HG03439 (cell line): ENCODE results near the gene FLT1.

Experiments used
- ATAC-seq: cut with Tn5 transposase; IDR thresholded peaks from one replicate; pipeline ENCODE4 v1.9.1; 2021; ENCODE audit warnings: mild to moderate bottlenecking, moderate library complexity; ENCODE audit not compliant: unreplicated experiment

The FLT1 gene

GRCh38 chr13:28494778-28495537 is at the start of gene FLT1:
FLT1 (minus strand) TSS chr13:28495128; CDS start chr13:28494843, 285 bp downstream.
- ATAC-seq = no peak

GRCh38 chr13:28544026-28544425 is 49.1 kb upstream of the FLT1 start:
- ATAC-seq = no peak

GRCh38 chr13:28542804-28543203 is 47.9 kb upstream of the FLT1 start:
- ATAC-seq = no peak

GRCh38 chr13:28541966-28542365 is 47.0 kb upstream of the FLT1 start:
- no peak for ATAC-seq

- peak; percentile 47 for ATAC-seq
Observed at GRCh38 chr13:28540612-28541011, 45.7 kb upstream of the FLT1 start.

GRCh38 chr13:28539625-28540286 is 44.8 kb upstream of the FLT1 start:
- peak; percentile 40 for ATAC-seq

GRCh38 chr13:28538932-28539331 is 44.0 kb upstream of the FLT1 start:
- ATAC-seq = no peak

- no peak for ATAC-seq
Observed at GRCh38 chr13:28537171-28537570, 42.2 kb upstream of the FLT1 start.

GRCh38 chr13:28536371-28536770 is 41.4 kb upstream of the FLT1 start:
- no peak for ATAC-seq

GRCh38 chr13:28535734-28536133 is 40.8 kb upstream of the FLT1 start:
- ATAC-seq = no peak

GRCh38 chr13:28534801-28535200 is 39.9 kb upstream of the FLT1 start:
- no peak for ATAC-seq

GRCh38 chr13:28534210-28534609 is 39.3 kb upstream of the FLT1 start:
- ATAC-seq = no peak

- no peak for ATAC-seq
Observed at GRCh38 chr13:28533441-28534166, 38.7 kb upstream of the FLT1 start.

GRCh38 chr13:28533125-28533436 is 38.2 kb upstream of the FLT1 start:
- ATAC-seq = no peak

- ATAC-seq = no peak
Observed at GRCh38 chr13:28532388-28533124, 37.6 kb upstream of the FLT1 start.

- ATAC-seq = no peak
Observed at GRCh38 chr13:28531845-28532387, 37.0 kb upstream of the FLT1 start.

GRCh38 chr13:28531077-28531844 is 36.3 kb upstream of the FLT1 start:
- ATAC-seq = no peak

GRCh38 chr13:28530729-28531076 is 35.8 kb upstream of the FLT1 start:
- no peak for ATAC-seq

- no peak for ATAC-seq
Observed at GRCh38 chr13:28529836-28530235, 34.9 kb upstream of the FLT1 start.

GRCh38 chr13:28528848-28529247 is 33.9 kb upstream of the FLT1 start:
- no peak for ATAC-seq
